HG03159 (cell line): ENCODE measurements around the gene HMOX1.
"Not testable (repeated sequence)": the region's sequence is repeated elsewhere in the genome, so short reads cannot be mapped to it uniquely, and the experiment has no call there.

Source experiments
- ATAC-seq: cut with Tn5 transposase; IDR thresholded peaks from one replicate; pipeline ENCODE4 v1.9.1; 2021; ENCODE audit warnings: mild to moderate bottlenecking, moderate library complexity; ENCODE audit not compliant: unreplicated experiment

HMOX1 gene

DNA sequence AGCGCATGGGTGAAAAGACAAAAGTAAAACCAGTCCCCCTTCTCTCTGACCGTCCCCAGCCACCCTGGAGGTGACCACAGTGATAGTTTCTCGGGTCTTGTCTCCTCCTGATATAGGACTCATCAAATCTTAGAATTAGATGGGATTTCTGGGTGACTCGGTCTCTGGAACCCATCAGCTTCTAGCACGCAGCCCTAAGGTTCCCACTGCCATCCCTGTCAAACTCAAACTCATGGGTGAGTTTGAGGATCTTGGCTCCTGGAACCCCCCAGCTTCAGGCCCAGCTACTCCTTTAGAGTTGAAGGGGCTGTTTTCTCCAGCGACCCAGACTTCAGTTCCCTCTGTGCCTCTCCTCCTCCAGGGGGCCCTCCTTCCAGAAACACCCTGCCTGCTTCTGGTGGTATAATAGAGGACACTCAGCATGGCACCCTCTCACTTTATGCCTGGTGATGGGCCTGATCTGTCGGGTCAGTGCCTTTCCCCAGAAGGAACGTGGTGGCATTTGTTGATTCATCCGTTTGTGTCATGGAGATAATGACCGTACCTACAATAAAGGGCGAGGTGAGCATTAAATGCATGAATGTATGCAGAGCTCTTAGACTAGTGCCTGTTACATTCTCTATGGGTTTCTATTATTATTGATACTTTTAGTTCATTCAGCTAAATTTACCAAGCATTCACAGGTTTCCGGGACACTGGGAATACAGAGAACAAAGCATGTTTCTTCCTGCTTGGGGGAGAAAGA, 50.8 kb downstream of the HMOX1 start:
- ATAC-seq = no peak

DNA sequence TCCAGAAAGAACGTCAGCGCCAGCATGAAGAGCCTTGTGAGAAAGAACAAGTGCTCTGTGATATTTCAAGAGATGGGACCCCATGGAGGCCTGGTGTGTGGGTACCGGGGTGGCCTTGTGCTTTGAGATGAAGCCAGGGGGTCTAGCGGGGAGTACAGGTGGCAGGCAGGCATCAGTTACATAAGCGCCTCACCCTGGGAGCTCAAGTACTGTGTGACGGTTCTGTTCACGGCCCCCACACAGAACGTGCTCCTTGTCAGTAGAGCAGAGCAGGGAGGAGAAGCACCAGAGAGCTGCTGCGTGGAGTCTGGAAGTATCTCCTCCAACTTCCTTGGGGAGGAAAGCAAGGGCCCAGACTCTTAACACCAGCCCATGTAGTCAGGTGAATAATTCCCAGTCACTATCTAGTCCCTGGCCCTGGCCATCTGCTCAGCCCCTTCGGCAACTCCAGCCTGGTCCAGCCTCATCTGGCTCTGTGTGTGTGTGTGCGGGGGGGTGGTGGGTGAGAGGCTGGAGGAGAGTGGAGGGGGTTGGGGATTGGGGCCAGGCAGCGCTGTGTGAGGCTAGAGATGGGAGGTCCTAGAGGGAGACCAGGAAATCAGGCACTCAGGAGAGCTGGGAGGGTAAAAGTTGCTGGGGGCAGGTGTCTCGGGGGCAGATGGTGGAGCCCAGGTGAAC, 51.5 kb downstream of the HMOX1 start:
- ATAC-seq = no peak

DNA sequence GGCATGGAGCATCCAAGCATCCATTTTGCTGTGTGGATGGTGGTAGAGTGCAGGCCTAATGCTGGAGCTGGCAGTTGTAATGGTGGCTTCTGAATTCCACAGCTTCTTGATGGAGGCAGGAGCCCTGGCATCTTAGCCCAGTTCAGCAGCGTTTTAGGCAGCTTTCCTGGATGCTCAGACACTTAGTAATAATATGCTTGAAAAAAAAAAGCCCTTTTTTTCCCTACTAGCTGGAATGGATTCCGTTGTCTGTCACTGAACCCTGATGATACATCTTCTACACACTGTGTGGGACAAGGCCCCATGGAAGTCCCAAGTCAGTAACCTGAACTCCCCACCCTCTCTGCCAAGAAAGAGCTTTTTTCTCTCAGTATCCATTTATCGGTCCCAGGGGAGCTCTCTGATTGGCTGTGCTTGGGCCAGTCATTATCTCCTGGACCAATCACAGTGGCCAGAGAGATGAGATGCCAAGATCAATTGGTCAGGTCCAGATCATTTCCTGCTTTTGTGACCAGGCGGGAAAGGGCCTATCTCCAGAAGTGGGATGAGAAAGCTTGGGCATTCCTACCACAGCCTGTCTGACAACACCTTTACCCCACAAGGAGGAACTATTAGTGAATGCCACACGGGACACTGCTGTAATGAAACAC, 53.3 kb downstream of the HMOX1 start:
- ATAC-seq = no peak

DNA sequence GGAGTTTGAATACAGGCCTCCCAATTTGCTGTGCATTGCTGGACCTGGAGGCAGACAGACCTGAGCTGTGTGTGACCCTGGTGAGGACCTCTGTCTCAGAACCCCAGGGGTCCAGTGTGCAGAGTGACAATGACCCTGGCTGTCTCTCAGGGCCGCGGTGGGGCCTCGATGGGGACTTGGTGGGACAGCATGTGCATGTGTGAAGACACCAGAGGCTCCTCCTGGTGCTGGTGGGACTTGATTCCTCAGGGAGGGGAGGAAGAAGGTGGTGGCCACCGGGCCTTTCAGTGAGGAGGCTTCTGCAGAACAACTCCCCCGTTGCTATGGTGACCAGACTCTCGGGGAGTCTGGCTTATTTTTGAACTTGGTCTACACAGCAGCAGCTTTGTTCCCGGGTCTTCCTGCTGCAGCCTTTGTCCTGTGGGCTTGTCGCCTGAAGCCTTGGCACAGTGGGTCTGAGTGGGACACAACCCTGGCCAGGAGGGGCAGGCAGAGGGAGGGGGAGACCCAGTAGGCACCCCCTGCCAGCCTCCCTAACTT, 54.4 kb downstream of the HMOX1 start:
- no peak for ATAC-seq

DNA sequence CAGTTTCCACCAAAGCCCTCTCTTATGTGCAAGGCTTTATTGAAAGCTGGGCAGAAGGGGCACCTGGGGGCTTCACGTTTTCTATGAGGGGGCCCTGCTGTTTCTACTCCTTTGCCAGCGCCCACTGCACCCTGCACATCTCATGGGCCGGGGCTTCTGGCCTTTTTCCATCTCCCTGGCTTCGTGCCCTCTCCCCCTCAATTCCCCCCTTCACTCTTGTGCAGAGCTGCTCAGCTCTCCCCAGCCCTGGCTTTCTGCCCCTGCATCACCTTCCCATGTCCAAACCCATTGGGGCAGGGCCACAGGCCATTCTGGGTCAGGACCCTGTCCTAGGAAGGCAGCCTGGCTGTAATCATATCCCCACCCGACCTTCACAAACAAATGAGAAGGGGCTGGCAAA, 55.5 kb downstream of the HMOX1 start:
- no peak for ATAC-seq

DNA sequence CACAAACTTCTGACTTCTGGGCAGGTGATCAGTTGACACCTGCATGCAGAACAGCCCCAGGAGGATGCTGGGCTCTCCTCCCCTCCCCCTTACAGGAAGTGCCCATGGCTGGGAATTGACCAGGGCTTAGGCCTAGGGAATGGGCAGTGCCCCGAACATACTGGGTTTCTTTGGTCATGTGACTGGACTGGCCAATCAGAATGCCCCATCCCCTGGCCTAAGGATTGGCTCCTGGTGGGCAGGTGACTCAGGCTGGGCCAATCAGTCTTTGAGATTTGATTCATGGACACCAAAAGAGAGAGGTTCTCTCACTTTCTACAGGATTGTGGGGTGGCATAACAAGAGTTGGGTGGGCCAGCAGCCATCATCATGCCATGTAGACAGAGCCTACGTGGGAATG, 56.2 kb downstream of the HMOX1 start:
- no peak for ATAC-seq

DNA sequence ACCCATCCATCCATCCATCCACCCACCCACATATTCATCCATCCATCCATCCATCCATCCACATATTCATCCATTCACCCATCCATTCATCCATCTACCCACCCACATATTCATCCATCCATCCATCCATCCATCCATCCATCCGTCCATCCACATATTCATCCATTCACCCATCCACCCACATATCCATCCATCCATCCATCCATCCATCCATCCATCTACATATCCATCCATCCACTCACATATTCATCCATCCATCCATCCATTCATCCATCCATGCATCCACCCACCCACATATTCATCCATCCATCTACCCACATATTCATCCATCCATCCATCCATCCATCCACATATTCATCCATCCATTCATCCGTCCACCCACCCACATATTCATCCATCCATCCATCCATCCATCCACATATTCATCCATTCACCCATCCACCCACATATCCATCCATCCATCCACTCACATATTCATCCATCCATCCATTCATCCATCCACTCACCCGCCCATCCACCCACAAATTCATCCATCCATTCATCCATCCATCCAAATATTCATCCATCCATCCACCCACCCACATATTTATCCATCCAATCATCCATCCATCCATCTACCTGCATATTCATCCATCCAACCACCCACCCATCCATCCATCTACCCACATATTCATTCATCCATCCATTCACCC, 57.9 kb downstream of the HMOX1 start:
- not testable (repeated sequence) for ATAC-seq

DNA sequence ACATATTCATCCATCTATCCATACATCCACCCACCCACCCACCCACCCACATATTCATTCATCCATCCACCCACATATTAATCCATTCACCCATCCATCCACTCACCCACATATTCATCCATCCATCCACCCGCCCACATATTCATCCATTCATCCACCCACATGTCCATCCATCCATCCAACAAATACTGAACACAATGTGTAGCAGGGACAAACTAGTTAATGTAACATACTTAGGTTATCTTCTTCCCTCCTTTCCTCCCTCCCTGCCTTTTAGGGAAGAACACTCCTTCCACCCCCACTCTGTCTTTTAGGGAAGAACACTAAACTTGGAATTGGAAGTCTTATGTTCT, 58.4 kb downstream of the HMOX1 start:
- ATAC-seq = no peak

DNA sequence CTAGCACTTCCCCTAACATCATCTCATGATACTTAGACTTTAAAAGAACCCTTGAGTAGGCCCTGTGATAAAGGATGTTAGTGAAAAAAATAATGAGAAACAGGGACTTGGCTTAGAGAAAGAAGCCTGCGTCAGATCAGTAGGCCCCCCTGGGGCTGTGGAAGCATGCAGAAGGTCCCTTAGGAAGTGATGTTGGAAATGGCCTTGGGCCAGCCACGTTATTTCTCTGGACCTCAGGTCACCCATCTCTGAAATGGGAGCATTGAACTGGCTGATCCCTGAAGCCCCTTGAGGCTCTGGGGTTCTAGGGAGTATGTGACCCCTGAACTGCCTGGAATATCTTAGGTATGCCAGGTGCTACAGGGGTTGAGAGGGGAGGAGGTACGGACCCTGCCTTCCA, 59.2 kb downstream of the HMOX1 start:
- no peak for ATAC-seq

DNA sequence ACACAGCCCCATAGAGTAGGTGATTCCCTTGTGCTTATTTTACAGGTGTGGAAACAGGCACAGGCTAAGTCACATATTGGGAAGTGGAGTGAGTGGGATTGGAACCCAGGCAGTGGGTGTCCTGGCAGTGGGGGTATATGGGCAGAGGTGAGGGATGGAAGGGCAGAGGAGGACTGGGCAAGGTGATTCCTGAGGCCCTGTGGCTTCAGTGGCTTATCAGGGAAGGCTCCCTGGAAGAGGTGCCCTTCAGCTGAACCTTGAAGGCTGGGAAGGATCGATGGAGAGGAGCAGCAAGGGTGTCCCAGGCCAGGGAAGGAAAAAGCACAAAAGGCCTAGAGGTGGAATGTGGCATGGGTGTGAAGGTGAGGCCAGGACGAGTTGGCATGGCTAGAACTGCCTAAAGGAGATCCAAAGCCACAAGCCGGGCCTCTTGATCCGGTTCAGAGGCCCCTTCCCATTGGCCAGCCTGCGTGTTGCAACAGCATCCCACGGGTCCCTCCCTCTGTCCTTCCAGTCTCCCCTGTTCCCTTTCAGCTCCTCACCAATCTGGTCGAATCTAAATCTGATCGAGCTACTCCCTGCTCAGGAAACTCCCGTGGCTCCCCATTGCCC, 60.7 kb downstream of the HMOX1 start:
- ATAC-seq = no peak

DNA sequence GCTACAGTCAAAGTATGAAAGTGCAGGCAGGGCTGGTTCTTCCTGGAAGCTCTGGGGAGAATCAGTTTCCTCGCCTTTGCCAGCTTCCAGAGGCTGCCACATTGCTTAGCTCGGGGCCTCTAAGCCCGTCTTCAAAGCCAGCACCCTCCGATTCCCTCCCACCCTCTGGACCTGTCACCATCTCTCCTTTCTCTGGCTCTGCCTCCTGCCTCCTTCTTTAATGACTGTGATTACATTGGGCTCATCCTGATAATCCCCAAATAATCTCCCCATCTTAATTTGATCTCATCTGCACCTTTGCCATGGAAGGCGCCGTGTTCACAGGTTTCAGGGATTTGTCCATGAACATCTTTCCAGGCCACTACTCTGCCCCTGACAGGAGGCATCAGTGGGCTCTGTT, 61.6 kb downstream of the HMOX1 start:
- ATAC-seq = no peak

DNA sequence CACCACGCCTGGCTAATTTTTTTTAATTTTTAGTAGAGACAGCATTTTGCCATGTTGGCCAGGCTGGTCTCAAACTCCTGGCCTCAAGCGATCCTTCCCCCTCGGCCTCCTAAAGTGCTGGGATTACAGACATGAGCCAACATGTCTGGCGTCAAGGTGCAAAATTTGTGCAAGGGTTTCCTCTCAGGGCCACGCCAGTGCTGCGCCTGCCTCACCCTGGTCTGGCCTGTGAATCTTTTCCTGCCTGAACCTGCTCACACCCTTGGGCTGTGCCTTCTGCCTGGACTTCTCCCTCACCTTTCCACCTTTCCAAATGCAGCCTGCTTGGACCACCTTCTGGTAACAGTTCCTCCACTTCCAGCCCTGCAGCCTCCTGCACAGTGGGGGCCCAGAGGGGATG, 62.4 kb downstream of the HMOX1 start:
- ATAC-seq = no peak
